DND-41 (cell line): Measurements from ENCODE around the gene NHLRC4.

Experiments used
- CTCF ChIP-seq: IDR thresholded peaks from 2 replicates; pipeline ENCODE4 v1.5.1; 2012; ENCODE audit warnings: borderline replicate concordance, low read length, moderate library complexity, mild to moderate bottlenecking; ENCODE audit not compliant: poor library complexity, severe bottlenecking; ENCODE audit errors: extremely low read depth
- EZH2 ChIP-seq: IDR thresholded peaks from 3 replicates; pipeline ENCODE4 v1.6.1; 2012; ENCODE audit warnings: borderline replicate concordance, low read depth, mild to moderate bottlenecking, moderate library complexity, low read length, inconsistent platforms; ENCODE audit not compliant: severe bottlenecking

GRCh38 chr16:583815-584591, 17.2 kb downstream of the NHLRC4 start:
- no peak for TF ChIP-seq CTCF
- no peak for TF ChIP-seq EZH2
